HG03457 (cell line): ENCODE data around the gene NODAL.
"Not testable (repeated sequence)": the region's sequence is repeated elsewhere in the genome, so short reads cannot be mapped to it uniquely, and the experiment has no call there.

Experiments
- ATAC-seq: cut with Tn5 transposase; IDR thresholded peaks from one replicate; pipeline ENCODE4 v1.9.1; 2021; ENCODE audit warnings: moderate number of reproducible peaks; ENCODE audit not compliant: unreplicated experiment

The NODAL gene

DNA sequence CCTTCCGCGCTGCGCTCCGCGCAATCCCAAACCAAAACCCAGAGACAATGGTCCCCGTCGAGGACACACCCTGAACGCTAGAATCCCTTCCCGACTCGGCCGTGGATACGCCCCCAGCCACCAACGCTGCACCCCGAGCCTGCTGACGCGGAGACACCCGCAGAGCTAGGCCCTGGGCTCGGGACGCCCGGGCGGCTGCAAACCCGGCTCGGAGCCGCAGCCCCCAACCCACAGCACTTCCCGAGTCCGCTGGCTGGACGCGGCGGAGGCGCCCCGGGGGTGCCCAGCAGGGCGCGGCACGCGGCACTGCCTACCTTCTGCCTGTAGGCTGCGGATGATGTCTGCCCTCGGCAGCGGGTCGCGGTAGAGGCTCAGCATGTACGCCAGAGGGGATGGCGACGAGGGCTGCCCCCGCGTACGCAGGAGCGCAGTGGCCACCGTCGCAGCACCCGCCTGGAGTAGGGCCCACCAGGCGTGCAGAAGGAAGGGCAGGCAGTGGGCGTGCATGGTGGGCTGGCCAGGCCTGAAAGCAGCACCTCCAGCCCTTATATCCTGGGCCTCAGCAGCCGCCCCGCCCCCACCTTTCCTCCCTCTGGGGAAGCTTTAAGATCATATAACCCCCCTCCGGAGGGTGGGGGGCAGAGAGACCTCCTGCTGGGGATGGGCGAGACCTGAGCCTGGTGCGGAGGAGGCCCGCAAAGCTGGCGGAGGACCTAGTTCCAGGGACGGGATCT lies at the start of gene NODAL:
NODAL (minus strand) TSS at position 521 of the 734 bp plus-strand sequence; CDS start at position 507, 14 bp downstream.
- ATAC-seq, result no peak

DNA sequence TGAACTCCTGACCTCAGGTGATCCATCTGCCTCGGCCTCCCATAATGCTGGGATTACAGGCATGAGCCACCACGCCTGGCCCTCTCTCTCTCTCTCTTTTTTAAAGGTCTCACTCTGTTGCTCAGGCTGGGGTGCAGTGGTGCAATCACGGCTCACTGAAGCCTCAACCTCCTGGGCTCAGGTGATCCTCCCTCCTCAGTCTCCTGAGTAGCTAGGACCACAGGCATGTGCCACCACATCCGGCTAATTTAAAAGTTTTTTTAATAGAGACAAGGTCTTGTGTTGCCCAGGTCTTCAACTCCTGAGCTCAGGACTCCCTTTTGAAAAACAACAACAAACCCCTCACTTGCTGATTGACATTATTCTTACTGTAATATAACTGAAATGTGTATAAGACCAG lies 48.7 kb upstream of the NODAL start:
- no peak for ATAC-seq

DNA sequence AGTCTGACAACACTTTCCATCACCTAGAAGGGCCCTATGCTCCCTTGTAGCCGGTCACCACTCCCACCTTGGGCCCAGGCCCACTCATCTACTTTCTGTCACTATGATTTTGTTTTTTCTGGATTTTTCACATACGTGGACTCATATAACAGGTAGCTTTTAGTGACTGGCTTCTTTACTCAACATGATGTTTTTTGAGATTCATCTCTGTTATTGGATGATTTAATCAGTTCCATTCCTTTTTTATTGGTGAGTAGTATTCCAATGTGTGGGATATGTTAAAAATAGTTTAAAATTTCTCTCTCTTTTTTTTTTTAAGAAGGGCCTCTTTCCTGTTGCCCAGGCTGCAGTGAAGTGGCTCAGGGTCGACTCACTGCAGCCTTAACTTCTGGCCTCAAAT lies 46.3 kb upstream of the NODAL start:
- ATAC-seq, result no peak

DNA sequence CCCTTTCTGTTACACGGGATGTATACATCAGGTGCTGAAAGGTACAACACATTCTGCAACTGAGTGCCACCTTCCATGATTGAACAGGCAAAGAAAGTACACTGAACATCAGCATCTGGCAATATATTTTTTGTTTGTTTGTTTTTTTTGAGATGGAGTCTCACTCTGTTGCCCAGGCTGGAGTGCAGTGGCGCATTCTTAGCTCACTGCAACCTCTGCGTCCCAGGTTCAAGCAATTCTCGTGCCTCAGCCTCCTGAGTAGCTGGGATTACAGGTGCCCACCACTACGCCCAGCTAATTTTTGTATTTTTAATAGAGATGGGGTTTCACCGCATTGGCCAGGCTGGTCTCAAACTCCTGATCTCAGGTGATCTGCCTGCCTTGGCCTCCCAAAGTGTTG lies 42.4 kb upstream of the NODAL start:
- ATAC-seq, result not testable (repeated sequence)

DNA sequence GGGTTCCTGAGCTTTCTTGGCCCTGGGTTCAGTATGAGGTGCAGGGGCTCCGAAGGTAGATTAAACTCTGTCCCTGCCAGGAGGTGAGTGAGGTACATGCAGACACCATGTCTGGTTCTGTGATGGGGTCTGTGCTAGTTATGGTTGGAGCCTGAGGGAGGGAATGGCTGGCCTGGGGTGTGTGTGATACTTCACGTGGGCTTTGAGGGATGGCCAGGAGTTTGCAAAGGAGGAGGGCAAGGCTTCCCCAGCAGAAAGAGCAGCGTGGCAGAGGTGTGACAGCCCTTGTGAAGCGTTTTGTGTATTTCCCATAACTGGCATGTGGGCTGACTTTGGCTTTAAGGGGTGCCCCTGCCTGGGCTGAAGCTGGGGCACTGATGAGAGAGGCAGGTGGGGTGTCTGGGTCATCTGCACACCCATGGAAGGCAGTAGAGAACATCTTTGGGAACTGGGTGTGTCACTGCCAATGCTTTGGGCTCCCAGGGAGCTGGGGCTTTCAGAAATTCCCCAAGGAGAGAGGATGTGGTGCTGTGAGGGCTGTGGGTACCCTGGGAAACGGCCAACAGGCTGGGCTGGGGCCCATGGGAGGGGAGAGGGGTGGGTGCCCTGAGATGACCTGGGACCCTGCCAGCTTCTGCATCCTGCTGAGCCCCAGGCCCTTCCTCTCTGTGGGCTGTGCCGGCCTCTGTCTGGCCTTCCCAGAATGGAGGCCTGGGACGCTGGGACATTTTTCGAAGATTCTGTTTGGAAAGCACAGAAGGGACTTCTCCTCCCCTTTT lies 41.7 kb upstream of the NODAL start:
- no peak for ATAC-seq

DNA sequence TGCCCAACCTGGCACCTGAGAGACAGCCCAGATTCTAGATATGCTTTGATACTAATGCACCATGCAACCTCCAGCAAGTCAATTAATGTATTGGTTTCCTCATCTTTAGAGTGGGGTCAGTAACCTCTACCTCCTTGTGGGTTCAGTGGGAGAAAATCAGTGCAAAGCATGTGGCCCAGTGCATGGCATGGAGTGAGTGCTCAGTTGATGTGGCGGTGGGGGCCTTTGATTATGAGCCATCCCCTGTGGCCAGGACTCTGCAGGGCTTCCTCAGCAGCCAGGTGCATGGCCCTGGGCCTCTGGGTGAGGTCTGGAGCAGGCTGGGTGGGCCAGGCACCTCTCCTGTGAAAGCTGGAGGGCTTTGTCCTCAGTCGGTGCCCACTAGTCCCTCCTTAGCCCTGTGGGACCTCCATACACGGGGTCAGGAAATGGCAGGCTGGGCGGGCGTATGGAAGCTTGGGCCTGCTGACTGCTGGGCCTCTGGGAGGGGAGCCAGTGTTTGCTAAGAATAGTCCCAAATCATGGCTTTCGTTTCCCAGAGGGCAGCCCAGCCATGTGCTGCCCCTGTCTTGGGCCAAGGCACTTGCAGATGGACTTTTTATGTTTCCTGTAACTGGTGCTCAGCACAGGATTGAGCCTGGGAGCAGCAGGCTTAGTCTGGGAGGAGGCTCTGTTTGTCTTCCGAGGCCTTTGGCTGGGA lies 40.5 kb upstream of the NODAL start:
- ATAC-seq, result no peak

DNA sequence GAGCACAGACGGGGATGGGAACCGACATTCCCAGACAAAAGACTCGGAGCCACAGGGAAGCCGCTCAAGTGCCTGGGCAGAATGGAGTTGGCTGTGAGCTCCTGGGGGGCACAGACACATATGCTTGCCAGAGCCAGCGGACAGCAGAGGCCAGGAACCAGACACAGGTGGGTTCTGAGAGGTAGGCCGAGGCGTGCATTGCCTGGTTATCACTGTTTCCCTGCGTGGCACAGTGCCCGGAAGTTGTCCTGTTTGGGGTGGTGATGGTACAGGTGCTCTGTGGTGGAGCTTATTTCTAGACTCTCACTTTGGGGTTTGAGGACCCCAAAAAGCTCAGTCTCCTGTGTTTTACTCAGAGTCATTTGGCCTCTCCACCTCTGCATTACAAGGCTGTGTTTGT lies 39.6 kb upstream of the NODAL start:
- ATAC-seq, result no peak

DNA sequence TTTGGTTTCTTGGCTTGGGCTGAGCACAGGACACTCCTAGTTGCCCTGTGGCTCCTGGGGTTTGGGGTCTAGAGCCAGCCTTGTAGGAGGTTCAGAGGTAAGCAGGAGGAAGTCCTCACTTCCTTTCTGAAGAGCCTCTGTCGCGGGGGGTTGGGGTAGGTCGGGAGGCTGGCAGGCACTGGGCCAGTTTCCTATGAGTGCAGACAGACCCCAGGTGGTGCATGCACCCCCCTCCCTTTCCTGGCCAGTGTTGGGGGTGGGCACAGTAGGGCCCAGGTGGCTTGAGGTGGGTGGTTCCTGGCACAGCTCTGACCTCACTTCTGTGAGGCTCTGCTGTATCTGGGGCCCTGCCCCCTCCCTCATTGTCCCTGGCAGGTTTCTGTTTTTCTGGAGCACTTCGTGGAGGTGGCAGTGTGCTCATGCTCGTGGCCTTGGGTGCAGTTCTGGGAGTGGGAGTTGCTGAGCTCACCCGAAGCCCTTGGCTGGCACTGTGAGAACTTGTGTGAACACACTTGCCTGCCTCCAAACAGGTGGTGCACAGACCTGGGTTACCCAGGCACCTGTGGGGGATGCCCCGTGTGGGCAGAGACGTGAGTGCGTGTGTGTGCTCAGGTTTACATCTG lies 38.9 kb upstream of the NODAL start:
- no peak for ATAC-seq

DNA sequence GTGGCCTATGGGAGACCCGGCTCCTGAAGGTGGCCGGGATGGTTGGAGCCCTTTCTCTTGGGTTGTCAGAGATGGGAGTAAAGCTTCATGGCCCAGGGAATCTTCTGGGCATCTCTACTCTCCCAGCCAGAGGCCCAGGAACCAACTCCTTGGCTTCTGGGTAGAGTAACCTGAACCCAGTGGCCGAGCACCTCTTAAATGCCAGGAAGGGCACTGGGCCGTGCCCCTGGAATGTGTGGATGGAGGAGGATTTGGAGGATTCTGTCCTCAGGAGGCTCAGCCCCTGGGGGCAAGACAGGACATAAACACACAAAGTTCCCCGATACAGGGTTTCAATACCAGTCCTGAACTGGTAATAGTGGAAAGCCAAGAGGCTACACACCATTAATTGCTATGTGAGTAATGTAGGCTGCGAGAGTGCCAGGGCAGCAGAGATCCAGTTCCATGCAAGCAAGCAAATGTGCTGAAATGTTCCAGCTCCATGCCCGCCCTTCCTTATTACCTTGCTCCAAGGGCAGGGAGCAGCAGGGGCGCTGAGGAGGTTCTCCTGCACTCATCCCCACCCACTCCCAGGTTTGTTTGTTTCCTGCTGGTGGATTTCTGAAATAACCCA lies 38.3 kb upstream of the NODAL start:
- no peak for ATAC-seq

DNA sequence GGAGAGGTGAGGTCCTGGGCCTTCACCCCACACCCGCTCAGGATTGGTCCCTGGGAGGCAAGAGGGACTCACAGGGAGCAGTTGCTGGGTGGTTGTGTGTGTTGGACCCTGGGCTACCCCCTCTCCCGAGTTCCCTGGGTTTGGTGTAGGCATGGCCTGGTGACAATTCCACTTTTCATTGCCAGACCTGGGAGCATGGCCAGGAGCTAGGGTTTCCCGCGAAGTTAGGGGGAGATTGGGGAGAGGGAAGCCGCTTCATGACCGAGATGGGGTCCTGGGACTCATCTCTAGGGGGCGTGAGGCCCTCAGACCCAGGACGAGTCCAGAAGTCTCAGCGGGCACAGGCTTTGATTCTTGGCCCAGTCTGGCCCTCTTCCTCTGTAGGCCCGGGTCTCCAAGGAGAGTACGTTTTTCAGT lies 37.7 kb upstream of the NODAL start:
- ATAC-seq, result no peak

DNA sequence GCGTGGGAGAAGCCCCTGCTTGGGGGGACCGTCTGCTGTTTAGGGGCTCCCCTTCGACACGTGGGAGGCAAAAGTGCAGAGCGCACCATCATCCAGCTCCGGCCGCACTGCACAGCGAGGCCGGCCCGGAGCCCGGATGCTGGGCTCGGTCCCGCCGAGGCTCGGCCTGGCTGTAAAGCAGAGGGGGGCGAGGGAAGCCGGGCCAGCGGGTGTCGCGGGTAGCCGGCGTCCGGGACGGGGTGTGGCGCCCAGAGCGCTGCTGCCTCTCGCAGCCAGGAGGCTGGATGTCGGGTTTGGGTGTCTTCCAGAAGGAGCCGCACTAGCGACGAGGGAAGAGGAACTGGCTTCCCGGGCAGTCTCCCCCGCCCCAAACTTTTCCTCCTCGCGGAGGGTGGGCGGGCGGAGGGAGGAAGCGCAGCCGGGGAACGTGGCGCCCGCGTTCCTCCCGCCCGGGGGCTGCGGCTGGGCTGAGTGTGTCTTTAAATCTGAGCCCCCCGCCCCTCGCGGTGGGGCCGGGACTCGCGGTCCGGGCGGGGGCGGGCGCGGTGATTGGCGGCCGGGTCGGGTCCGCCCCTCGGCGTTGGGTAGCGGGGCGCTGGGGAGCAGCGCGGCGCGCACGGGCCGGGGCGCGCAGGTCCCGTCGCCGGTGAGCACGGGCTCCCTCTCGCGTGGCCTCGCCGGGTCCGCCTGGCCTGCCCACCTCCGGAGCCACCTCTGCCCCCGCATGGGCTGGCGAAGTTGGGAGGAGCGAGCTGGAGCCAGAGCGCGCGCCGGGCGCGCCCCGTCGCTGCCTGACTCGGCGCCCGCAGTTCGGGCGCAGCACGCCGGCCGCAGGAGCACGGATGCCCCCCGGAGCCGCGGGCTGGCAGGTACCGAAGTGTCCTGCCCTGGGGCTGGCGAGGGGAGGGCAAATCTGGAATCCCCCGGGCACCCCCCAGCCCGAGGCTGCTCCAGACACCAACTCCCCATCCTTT lies 37.0 kb upstream of the NODAL start, which contains the start of gene PALD1:
PALD1 (plus strand) TSS at position 577 of the 974 bp plus-strand sequence. CDS start 47,185 bp downstream, outside the sequence.
- no peak for ATAC-seq

DNA sequence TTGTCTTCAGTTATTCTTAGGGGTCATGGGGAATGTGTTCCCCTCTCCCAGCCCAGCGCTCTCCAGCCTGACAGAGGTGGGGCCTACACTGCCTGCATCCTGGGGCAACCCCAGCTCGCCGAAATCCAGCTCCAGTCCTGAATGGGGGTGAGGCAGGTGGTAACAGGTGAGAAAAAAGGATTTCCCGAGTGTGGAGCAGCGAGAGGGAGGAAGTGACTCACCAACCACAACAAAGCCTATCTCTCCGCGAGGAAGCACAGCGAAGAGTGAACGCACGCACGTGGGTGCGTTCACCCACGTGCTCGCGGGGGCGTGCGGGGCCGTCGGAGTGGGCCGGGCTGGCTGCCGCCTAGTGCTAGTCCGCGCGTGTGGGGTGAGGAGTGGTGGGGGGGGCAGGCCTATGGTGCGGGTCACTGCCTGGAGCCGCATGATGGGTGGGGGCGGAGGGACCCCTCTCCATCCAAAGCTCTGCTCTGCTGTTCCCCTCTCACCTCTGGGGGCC lies 36.2 kb upstream of the NODAL start:
- no peak for ATAC-seq

DNA sequence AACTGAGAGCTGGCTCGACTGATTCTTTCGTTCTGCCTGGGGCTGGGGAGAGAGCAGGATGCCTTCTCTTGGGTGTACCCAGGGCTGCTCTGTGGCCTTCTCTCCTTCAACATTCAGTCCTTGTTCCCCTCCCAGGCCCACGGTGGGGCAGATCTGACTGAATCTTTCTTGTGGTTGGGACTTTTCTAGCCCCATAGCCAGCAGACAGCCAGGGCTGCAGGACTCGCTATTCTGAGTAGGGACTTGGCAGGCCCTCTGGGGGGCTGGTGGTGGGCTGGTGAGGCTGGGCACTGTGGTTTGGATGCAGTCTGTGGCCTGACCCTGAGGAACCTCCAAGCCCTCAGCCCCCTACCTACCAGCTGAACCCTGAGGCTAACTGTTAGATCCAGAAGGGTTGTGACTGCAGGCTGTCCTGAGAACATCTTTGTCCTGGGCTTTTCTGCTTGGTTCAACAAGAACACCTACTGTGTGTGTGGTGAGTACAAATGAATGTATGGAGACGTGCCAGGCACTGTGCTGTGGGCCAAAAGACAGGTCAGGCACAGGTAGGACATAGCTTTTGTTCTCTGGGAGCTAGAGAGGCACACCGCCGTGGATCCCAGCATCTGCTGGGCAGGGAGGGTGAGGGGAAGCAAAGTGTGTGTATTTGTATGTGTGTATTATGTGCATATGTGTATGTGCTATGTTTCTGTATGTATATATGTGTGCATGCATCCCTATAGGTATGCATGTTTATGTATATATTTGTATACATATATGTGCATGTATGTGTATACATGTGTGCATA lies 35.0 kb upstream of the NODAL start:
- ATAC-seq, result no peak

DNA sequence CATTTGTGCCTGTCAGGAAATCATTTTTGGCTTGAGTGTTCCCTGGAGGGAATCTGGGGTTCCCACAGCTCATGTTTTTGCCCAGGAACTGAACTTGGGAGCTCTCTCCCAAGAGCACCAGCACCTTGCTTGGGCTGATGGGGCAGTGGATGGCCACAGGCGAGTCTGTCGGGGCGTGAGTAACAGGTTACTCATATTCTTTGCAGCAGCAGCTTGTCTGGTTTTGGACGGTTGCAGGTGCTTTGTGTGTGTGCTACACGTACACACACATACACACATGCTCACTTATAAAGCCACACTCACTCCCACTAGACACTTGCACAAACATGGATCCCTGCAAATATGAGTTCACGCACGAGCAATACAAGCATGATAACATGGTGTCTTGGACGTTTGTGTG lies 34.2 kb upstream of the NODAL start:
- no peak for ATAC-seq

DNA sequence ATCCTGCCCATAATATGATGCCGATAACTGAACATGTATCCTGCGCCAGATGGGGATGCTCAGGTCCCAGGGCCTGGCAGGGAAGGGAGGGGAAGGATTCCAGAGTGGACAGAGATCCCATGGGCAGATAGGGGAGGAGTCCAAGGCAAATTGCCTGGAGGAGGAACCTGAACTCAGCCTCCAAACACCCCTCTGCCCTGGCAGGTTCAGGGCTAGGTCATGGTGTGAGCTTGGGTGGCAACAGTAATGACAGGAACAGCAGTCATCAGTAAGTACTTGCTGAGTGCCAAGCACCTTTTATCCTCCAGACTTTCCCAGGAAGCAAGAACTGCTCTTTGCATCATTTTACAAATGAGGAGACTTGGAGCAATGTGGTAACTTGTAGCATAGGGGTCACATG lies 33.3 kb upstream of the NODAL start:
- no peak for ATAC-seq

DNA sequence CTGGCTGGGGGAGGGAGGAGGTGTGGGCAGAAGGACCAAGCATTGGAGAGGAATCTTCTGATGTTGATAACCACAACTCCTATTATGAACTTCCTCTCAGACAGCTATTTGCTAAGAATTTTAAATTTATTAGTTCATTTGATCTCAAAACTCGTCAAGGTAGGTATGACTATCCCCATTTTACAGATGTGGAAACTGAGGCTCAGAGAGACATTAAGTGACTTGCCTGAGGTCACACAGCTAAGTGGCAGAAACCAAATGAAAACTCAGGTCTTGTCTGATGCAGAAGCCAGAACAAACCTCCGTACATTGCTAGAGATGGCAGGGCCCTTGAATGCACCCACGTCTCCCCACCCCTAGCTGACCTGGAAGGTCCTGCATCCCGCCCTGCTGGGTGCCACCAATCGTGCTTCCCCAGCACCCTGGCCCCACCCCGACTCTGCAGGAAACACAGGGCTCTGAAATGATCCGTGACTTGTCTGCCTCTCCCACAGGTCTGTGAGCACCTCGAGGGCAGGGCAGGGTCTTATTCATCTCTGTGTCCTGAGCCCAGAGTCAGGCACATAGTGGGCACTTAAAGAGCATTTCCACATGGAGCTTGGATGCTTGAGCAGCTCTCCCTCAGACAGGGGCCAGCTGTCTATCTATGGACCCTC lies 31.4 kb upstream of the NODAL start:
- ATAC-seq, result no peak

DNA sequence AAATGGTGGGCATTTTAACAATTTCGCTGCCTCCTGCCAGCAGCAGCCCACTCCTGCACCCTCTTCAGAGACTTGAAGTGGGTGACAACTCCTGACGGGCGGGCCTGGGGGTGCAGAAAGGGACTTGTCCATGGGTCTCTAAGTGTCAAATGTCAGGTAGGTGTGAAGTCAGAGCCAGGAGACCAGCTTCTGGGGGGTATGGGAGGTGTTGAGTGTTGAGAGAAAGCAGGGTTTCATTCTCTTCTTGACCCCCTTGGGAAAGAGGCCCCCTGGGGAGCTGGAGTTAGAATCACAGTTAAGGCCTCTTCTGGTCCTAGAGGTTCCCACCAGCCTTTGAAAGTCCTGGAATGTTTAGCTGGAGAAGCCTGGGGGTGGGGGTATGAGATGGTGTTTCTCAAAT lies 25.5 kb upstream of the NODAL start:
- no peak for ATAC-seq

DNA sequence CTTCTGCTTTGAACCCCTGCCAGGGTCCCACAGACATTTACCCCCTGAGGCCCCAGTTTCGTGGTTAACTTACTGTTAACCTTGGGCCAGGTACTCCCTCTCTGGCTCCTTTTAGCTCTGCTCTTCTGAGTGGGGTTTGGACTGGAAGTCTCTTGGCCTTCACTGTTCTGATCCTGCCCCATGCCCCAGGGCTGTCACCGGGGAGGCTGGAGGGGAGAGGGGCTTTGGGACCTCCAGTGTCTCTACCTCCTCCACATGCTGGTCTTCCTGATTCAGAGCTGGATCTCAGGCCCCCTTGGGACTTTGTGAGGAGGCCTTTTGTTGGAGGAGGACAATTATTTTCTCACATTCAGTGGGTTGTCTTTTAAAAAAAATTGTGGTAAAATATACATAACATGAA lies 24.4 kb upstream of the NODAL start:
- ATAC-seq, result no peak
